AG08395 (cell line): ENCODE measurements around the gene FARP2.

Experiments
- DNase-seq: peaks from one replicate; pipeline ENCODE4 v3.0.0; 2012; ENCODE audit warnings: mixed read lengths, low spot score

The FARP2 gene

DNA sequence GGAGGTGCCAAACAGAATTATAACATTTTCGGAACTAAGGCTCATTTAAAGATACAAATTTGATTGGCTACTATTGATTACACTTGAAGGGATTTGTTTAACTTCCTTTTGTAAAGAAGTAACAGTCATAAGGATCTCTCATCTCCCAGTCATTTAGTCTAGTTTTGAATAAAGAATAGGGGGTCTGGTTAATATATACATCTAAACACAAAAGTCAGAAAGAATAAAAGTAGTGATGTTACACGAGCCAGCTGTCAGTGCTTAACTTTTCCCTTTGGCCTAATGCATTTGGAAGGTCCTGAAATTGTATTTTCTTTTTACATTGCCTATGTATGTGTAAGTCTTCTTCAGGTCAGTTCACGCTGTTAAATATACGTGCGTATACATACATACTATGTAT lies 32.3 kb upstream of the FARP2 start:
- DNase-seq: no peak

DNA sequence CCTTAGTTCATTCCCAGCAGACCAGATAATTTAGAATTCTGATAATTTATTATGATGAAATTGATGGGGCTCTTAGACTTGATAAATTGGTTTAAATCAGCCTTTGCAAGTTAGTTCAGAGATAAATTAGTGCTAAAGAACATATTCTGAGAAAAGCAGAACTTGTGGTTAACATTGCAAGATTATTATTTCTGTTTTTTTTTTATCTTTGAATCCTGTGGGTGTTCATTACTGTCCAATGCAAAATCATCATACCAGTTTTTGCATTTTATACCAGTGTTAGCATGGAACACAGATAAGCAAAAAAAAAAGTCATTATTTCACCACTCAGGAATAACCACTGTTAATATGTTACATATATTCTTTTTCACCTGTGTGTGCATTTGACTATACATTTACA lies 31.3 kb upstream of the FARP2 start:
- DNase-seq: no peak

DNA sequence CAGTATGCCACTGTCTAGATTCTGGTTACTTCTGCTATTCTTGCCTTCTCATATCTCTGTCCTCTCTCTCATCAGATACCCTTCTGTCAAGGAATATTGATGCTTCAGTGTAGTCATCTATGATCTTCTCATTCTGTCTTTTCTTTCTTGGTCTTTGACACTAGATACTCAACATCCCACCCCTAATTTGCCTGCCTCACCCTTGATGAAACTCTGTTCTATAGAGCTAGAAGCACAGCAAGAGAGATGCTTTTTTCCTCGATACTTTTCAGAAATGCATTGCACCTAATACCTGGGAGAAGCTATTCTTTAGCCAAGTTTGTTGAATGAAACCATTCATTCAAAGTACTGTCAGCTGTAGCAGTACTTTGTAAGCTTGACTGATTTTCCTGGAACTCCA lies 30.8 kb upstream of the FARP2 start:
- no peak for DNase-seq

DNA sequence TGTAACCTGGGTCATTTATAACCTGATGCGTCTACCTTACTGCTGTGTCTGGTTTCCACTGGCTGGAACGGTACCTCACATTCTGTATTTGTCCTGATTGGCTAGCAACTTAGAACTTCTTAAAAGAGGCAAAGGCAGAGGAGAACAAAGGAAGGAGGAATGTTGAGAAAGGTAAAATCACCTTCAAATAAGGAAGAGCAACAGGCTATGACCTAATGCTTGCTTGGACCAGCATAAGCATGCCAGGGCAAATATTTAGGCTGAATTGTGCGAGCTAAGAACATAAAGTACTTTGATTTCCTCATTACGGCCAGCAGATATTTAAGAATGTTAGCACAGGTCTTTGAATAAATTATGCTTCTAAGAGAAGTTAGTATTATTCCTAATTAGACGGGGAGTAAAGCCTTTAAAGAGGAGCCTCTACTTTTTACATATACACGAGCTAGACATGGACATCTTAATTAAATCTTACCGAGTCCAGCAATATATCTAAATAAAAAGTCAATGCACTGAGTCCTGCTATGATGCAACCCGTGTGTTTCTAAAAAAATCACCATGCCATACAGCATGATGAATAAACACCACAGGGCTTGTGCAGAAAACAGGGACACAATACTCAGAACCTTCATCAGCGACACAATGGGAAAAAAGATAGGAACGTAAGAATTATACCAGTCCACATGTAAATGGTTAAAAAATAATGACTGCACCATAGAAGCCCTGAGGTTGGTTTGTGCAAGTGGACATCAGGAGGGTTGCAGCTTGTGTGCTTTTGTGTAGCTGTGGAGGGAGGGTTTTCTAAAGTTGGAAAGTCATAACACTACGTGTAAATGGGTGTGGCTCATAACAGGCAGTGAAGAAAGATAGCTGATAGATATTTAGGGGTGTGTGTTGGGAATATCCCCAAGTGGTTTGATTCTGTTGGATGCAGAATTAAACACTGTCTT lies 26.1 kb upstream of the FARP2 start:
- DNase-seq: no peak

DNA sequence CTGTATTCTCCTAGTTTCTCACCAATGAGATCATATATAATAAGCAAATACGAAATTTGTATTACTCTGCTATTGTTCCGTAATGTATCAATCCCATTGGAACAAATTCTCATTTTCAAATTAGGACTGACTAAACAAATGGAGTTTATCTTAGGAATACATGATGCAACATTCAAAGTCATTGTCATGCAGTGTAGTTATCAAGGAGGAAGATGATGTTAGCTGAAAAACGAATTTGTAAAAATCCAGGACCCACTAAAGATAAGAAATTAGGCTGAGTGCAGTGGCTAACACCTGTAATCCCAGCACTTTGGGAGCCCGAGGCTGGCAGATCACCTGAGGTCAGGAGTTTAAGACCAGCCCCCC lies 25.5 kb upstream of the FARP2 start:
- no peak for DNase-seq

DNA sequence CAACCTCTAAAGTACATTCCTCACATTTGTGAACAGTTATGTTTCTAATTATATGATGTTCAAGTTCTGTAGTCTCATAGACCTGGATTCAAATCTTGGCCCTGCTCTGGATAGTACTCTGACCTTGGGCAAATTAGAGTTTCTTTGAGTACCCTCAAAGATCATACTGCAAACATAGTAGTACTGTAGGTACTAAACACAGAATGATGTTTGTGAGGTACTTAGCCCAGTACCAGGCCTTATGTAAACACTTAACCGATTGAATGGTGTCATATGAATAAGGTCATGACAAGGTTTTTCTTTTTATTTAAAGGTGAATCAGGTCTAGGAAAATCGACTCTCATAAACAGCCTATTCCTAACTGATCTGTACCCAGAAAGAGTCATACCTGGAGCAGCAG lies 21.3 kb upstream of the FARP2 start:
- DNase-seq: no peak

DNA sequence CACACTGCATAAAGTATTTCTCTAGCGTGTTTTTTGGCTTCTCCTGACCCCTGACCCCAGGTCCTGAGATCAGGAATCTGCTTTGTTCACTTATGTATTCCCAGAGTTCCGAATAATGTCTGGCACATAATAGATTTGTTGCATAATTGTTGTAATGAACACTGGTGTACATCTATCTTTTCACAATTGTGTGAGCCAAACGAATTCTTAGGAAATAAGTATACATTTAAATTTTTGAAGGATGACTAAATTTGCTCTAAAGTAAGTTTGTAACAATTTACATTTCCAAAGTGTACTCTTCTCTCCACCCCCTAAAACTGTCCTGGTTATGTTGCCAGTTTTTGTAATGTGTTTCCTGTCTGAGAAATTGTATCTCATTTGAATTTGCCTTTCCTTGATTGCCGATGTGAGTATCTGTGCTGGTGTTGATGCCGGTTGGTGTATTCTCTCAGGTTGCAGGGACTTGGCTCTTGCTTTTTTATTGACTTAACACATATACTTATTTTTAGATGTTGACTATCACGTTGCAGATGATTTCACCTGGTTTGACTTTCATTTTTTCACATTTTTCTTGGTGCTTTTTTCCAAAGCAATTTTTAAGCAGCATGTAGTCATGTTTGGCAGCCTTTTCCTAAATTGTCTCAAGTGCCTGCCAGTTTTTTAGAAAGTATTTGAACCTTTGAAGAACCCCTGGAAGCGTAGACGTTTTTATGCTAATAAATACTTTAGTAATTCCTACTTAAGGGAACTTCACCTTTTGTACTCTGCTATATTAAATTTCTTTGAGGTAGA lies 16.1 kb upstream of the FARP2 start:
- DNase-seq: no peak

DNA sequence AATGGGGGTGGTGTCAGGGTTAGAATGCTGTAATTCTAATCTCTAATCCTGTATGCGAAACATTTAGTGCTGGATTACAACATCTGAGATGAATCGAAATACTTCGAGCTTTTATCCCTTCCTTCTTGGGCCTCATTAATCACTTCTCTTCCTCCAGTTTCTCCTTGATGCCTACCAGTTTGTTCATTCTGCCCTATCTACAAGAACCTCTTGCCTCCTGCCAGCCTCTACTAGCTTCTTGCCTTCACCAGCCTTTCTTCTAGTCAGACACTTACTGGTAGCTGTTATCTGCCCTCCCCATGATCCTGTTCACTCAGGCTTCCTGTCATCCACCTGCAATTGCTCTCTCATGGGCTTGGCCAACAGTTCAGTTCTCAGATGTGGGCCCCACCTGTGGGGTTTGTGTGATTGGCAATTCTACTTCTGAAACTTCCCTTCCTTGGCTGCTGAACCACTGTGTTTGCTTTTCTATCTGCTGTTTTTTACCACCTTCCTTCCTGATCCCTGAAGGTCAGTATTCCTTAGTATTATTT lies 15.4 kb upstream of the FARP2 start:
- no peak for DNase-seq

DNA sequence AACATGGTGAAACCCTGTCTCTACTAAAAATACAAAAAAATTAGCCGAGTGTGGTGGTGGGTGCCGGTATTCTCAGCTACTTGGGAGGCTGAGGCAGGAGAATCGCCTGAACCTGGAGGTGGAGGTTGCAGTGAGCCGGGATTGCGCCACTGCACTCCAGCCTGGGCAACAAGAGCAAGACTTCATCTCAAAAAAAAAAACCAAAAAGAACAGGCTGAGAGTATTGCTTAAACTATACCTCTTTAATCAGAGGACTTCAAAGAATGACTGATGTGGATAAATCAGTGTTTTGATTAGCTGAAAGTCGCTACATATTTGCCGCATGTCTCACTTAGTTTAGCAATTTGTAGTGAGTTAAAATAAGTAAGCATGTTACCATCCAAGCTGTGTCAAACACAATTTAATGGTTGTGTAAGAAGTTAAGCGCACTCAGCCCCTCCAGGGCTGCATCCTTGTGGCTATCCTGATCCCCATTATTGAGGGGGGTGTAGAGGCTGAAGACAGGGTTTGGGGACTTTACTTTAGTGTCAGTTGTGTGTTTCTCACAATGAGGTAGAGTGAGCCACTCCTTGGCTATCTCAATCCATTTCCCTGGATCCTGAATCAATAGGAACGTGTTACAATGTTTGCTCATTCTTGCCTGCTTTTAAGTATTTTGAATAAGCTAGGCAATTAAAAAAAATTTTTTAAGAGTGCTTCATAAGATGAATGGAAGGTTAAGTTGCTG lies 11.0 kb upstream of the FARP2 start:
- DNase-seq: no peak

DNA sequence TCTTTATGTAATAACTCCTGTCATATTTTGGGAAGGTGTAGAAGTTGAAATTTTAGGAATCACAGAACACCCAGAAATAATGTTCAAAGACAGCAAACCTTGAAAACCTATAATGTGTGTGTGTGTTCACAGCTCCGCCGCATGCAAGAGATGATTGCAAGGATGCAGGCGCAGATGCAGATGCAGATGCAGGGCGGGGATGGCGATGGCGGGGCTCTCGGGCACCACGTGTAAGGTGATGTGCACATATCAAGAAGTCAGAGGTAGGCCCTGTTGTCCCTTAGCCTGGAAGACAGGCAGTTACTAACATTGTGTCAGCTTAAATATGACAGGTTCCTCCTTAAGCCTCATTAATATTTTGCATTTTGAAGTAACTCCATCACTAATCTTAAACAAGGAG lies 6.1 kb upstream of the FARP2 start:
- DNase-seq: no peak

DNA sequence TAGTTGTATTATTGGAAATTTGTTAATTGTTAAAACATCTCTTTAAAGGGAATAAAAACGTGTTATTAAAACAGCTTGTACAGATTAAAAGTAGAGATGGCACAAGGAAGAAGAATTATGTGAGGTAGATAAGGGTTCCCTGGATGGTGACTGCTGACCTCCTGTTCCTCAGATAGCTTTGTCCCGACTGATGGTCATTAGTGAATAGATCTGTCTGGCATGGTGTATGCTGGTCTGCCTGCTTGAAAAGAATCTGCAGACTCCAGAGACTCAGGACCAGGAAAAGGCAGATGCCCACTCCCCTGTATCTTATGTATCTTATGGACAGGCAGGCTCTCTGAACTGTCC lies 5.6 kb upstream of the FARP2 start:
- no peak for DNase-seq

DNA sequence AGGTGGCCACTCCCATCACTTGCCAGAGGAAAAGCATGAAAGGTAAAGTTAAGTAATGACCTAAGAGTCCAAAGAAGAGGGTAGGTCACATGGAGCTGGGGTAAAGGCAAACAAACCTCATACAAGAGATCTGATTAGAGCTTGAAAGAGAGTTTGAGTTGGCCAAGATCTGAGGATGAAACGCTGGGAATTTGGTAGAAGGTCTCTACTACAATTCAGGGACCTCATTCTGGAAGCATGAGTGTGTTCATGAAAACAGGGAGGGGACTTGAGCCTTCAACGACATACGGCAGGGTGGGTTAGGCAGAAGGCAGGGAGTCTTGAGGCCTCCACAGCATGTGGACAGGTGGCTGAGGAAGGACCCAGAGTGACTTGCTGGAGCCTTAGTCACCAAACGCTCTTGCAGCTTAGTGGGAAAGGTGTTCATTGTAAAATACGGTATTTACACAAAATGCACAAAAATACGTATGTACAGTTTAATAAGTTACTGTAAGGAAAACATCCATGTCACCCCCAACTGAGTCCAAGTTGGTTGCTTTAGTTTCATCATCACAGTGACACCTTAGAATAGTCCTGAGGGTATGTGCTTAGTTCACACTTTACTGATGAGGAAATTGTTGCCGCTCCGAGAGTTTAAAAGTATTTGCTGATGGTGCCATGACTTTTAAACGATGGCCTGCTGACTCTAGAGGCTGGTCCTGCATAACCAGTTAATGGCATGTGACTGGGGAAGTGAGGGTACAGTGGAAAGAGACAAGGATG lies 5.0 kb upstream of the FARP2 start:
- no peak for DNase-seq

DNA sequence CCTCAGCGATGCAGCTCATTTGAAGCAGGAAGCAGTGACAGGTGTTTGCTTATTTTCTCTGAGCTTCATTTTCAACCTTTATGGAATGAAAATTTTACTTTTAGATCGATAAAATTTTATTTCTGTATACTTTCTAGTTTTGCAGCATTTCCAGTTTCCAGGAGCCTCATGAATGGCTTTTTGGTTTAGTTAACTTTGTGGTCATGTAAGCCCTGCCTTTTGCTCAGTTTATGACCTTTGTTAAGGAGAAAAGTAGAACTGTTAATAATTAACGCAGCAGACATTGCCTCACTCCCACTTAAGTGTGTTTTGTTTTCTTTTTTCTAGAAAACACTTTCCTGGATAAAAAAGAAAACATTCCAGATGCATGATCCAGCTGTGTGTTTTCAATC lies 4.4 kb upstream of the FARP2 start:
- no peak for DNase-seq

DNA sequence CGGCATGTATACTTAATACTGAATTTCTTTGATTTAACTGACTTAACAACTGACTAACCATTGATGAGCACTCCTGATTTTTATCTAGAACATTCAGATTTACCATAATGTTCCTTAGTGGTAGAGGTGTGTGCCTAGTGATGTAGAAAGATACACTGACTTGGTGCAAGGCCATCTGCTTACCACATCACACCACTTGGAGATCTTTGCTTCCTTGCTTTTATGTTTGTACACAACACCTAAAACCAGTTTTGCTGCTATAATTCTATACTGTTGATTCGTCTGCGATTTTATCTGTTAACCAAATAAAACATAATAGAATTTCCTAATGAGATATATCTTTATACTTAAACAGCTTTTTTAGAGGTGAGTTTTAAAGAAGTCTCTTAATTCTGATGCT lies 3.9 kb upstream of the FARP2 start:
- DNase-seq: no peak

DNA sequence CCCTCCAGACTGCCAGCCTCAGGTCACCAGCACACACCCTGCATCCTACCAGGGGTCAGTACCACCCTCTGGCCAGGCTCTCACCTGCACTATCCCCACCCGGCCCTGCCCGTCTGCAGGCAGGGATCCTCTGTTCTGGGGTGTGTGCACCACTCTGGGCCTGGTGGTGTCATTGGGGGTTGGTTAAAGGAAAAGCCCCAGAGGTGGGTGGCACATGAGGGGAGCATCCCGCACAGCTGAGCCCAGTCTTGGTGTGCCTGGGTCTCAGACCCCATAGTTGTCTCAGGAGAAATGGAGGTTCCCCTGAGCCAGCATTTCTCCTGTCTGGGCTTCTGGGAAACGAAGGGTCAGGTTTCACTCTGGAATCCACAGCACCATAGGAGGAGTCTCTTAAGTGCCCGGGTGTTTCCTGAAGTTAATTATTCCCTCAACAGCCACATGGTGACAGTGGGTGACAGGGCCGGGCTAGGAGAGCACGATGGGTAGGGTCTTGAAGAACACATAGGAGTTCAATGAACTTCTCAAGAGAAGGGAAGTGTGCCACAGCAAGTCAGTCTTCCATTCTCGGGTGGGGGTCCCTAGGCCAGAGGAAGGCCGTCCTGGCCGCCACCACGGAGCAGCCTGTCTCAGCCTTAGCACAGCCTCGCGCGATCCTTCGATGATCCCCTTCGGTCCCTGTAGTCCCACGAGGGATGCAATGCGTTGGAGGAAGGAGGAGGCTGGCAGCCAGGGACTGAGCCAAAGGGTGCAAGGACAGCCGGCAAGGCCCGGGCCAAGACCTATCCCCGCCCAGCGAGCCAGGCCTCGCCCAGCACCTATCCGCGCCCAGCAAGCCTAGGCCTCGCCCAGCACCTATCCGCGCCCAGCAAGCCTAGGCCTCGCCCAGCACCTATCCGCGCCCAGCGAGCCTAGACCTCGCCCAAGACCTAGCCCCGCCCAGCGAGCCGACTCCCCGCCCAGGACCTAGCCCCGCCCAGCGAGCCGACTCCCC lies 1.1 kb upstream of the FARP2 start:
- no peak for DNase-seq

DNA sequence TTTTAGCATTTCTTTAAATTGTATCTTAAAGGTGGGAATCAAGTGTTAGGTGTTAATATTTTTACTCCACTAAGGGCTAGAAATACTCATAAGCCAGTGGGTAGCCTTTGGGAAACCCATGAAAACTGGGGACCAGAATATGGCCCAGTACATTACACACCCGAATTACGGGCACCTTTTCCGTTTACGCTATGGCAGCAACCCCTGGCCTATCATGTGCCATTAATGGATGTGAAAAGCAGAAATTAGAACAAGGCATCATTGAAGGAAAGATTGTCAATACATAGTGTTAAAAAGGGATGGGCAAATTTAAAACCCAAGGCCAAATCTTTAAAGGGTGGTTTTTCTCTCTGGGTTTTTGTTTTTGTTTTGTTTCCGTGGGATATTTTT lies 781 bp downstream of the FARP2 start:
- DNase-seq: no peak

DNA sequence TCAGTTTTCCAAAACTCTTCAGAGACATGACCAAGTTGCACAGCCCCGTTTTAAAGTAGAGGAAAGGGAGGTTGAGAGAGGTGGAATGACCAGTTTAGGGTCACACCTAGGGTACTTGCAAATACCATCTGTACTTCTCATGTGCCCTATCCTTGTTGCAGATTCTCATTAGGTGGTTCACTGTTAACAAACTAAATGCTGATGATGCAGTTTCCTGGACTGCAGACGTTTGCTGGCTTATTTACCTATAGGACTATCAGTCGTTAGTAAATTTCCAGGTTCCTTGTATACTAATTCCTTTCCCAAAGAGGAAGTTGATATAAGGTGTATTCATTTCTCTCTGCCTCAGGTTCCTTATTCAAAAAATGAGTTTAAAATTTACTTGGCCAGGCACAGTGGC lies 1.4 kb downstream of the FARP2 start:
- no peak for DNase-seq

DNA sequence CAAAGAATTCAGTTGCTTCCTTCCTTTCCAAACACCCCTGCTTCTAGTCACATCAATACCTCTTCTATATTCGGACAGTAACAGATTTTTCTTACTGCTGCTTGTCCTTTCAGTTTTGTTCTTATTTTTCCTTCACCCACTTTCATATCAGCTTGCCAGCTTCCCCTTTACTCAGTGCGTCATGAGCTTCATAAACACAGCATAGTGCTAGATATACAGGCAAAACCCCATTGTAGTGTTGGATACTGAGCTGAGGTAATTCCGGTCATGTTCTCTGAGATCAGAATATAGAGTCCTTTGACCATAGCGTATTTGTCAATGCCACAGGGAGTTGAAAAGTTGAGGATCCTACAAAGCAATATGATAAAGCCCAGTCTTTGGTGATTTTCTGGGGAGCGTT lies 2.4 kb downstream of the FARP2 start:
- DNase-seq: no peak

DNA sequence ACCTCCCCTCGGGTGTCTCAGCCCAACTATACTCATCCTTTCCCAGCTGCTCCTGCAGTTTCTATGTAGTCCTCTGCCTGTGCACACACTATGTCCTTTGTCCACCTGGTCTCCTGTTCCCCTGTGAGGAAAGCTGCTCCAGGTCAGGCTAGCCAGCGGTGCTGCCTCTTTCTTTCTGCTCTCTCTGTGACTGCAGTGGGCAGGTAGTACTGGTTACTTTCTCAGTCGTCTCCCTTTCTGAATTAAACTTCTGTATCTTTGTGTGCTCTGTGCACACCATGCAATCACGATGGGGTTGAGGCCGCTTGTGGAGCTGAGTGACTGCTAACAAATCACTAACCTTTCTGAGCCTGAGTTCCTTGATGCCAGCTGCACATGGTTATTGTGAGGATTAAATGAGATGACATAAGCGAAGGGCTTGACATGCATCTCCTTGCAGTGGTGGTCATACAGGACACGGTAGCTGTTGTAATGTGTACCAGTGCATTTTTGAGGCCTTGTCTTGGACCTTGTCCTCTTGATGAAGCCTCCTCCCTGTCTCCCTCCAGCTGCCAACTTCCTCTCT lies 3.5 kb downstream of the FARP2 start:
- no peak for DNase-seq

DNA sequence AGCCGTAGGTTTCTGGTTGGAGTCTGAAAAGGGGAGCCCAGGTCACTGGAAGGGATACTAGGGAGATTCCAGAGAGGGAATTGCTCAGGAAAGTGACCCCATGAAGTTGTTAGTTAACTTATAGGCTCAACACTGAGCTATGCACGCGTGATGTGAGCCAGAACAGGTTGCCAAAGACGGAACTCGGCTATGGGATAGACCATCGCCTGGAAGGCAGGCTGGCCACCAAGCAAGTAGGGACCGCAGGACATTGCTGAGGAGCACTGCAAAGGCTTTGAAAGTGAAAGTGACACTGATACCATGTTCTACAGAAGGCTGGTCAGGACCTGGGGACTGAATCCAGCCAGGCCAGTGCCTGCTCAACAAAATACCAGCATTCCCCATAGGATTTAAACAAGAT lies 7.3 kb downstream of the FARP2 start:
- peak; percentile 34 for DNase-seq
